ENCODE data around the gene PPM1D.

- TF ChIP-seq CTCF (IDR thresholded peaks at IDR 0.05; ENCODE audit: insufficient read depth, low read depth, low read length): no peak
- TF ChIP-seq EZH2 (IDR thresholded peaks at IDR 0.05; ENCODE audit: insufficient read depth, low read length): no peak
Observed at GRCh38 chr17:60639019-60639330, 39.0 kb downstream of the PPM1D start.
